ENCODE data around the gene PRKCA.

- no peak for TF ChIP-seq CTCF (IDR thresholded peaks at IDR 0.05)
- no peak for TF ChIP-seq POLR2A (IDR thresholded peaks at IDR 0.05)
- no peak for TF ChIP-seq EP300 (IDR thresholded peaks at IDR 0.05)
Measured at GRCh38 chr17:66547151-66547865, 244.9 kb downstream of the PRKCA start.
